Measurements from ENCODE around the gene HDGF. TPM values are rescaled to one million over a fixed set of nuclear protein-coding genes. Genes with fewer than 3 reads are reported as not detected.

Gene HDGF
- total RNA-seq, 2 experiments from 2014 or later = 232 to 235 TPM

DNA sequence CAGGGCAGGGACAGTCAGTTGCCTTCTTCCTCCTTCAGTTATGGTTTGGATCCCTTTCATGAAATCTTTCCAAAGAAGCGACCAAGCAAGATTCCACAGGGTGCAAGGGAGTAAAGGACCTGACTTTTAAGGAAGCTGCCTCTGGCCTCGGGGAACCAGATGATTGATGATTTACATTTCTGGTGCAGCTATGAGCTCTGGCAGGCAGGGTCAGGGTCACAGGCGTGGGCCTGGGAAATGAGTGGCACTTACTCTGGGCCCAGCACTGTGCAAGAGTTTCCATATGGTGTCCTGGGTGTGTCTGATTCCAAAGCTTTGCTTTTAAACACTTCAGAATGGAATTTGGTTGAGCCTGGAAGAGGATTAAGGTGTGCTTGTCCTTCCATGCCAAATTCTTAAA is 38.8 kb downstream of the HDGF start:
- no peak overlapping the region for H3K4me3 Mint-ChIP-seq
- DNase-seq = no peak
- ATAC-seq = no peak
- intact Hi-C loops (cut with micrococcal nuclease) = no loop called here
- ChIA-PET CTCF (interaction anchor here (1.8 to 9.2 kb wide), 4 partner anchors 14 to 177 kb away, joined by 4 to 91 read pairs (median 40); partner anchors contain the start of genes ISG20L2 and METTL25B), POLR2A (interaction anchor here (0.6 to 1.4 kb wide), 5 partner anchors 9 to 93 kb away, joined by 3 to 4 read pairs (median 3); no protein-coding TSS in a partner anchor)
- TF ChIP-seq, protein P1, sequence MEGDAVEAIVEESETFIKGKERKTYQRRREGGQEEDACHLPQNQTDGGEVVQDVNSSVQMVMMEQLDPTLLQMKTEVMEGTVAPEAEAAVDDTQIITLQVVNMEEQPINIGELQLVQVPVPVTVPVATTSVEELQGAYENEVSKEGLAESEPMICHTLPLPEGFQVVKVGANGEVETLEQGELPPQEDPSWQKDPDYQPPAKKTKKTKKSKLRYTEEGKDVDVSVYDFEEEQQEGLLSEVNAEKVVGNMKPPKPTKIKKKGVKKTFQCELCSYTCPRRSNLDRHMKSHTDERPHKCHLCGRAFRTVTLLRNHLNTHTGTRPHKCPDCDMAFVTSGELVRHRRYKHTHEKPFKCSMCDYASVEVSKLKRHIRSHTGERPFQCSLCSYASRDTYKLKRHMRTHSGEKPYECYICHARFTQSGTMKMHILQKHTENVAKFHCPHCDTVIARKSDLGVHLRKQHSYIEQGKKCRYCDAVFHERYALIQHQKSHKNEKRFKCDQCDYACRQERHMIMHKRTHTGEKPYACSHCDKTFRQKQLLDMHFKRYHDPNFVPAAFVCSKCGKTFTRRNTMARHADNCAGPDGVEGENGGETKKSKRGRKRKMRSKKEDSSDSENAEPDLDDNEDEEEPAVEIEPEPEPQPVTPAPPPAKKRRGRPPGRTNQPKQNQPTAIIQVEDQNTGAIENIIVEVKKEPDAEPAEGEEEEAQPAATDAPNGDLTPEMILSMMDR (IDR thresholded peaks at IDR 0.05) = no peak
- no peaks in the 10 kb centered on the region for H3K9me3 Mint-ChIP-seq
- H3K4me1 Mint-ChIP-seq (ENCODE audit: low read depth) = peaks cover 7% of the 10 kb centered on the region
- H3K27ac Mint-ChIP-seq = no peak overlapping the region
- H3K27me3 Mint-ChIP-seq = no peaks in the 10 kb centered on the region
- peaks cover 8% of the 10 kb centered on the region for H3K36me3 Mint-ChIP-seq (ENCODE audit: low read depth)

DNA sequence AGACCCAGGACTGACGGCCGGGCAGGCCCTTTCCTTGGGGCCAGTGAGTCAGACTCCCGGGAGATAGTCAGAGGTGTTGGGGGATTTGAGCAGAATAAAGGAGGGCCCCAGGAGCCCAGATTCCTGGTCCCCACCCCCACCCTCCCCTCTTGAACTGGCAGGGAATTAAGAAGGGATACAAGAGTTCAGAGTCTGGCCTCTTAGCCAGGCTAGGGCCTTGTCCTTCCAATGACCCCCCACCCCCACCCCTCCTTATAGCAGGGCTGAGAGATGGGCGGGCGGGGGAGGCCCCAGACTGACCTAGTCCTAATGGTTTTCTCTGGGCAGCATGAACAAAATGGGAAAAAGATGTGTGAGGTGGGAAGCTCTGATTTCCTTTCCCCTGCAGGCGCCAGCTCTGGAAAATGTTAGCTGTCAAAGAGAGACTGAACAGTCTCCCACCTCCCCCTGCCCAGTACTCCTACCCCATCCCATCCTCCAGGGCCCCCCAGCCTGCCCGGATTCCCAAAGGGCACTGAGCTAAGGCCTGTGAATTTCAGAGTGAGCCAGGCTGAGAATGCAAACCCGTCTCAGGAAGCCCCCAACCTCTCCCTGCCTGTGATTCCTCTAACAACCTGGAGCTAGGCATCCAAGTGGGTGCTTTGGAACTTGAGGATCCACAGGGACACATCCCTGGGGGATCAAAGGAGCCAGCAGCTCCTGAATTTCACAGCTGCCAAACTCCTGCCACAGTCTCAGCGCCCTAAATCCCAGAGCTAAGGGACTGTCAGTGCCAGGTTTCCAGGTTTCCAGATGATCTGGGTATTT is 40.3 kb downstream of the HDGF start:
- CTCF ChIA-PET = interaction anchor here (0.9 to 9.2 kb wide), 7 partner anchors 16 to 179 kb away, joined by 3 to 91 read pairs (median 4); partner anchors contain the start of genes ISG20L2 and METTL25B
- POLR2A ChIA-PET = interaction anchor here (0.7 kb wide), 2 partner anchors 33 to 382 kb away, joined by 3 read pairs; no protein-coding TSS in a partner anchor
- no peaks in the 10 kb centered on the region for H3K27me3 Mint-ChIP-seq

DNA sequence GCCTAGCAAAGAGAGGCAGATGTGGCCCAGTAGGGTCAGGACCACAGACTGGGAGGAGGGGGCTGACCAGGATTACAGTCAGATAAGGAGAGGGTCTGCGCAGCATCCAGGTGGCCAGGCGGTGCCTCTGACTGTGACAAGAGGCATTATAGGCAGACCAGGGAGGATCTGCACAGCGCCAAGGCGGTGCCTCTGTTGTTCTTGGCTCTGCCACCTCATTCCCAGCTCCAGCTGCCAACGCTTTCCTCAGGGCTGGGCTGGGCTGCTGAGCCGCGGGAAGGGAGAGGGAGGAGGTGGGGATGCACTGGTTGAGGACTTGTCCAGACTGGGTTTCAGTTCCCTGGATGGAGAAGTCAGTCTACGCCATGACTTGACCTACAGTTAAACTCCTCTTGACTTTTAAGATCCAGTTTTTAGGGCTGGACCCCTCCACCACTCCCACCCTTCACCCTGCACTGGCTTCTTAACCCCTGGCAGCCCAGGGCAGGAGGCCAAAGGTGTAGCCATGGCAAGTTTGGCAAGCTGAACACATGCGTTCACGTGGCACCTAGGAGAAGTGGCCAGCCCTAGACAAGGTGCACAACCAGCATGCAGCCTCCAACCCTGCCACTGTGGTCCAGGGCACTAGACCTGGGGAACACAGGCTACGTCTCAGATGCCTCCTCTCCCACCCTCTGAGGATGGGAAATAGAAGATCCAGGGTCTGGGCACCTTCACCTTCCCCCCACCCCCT is 41.6 kb downstream of the HDGF start:
- H3K4me3 Mint-ChIP-seq = no peak overlapping the region
- intact Hi-C loops (cut with micrococcal nuclease) = no loop called here
- ATAC-seq = no peak

More for the DNA sequence above, 40.3 kb downstream of the HDGF start:
- intact Hi-C loops (cut with micrococcal nuclease) = no loop called here
- Mint-ChIP-seq H3K4me1 (ENCODE audit: low read depth) (peaks cover 16% of the 10 kb centered on the region), H3K4me3 (no peak overlapping the region), H3K27ac (no peak overlapping the region), H3K9me3 (no peaks in the 10 kb centered on the region), H3K36me3 (ENCODE audit: low read depth) (peaks cover 2% of the 10 kb centered on the region)
- TF ChIP-seq, protein P1 (IDR thresholded peaks at IDR 0.05) = no peak
- DNase-seq = no peak
- ATAC-seq = no peak

DNA sequence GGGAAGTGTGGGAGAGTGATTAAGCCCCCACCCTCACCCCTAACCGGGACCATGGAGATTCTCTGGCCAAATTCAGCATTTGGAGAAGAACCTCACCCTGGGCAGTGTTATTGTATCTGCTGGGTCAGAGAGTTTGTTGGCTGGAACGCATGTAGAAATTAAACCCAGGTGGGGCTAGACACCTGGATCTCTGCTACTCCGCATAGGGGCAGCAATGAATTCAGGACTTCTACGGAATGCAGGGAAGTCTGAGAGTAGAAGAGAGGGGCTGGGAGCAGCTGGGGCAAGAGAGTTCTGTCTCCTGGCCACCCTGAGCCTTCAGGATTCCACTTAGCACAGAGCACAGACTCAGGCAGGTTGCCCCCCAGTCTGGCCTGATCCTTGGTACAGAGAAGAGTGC is 42.4 kb downstream of the HDGF start:
- Mint-ChIP-seq H3K27me3 (peaks cover 10% of the 10 kb centered on the region), H3K9me3 (no peaks in the 10 kb centered on the region), H3K27ac (no peak overlapping the region), H3K36me3 (ENCODE audit: low read depth) (no peaks in the 10 kb centered on the region), H3K4me3 (no peak overlapping the region), H3K4me1 (ENCODE audit: low read depth) (peaks cover 32% of the 10 kb centered on the region)
- intact Hi-C loops (cut with micrococcal nuclease) = no loop called here
- ChIA-PET CTCF (interaction anchor here (0.9 to 13.0 kb wide), 3 partner anchors 17 to 183 kb away, joined by 3 to 271 read pairs (median 108); partner anchors contain the start of genes ISG20L2 and METTL25B), POLR2A (interaction anchor here (1.1 kb wide), 1 partner anchor 13 kb away, joined by 3 read pairs; no protein-coding TSS in a partner anchor)
- DNase-seq (no peak), ATAC-seq (no peak)
- TF ChIP-seq, protein P1 (IDR thresholded peaks at IDR 0.05) = no peak

More for the DNA sequence above, 41.6 kb downstream of the HDGF start:
- DNase-seq = no peak
- Mint-ChIP-seq H3K27ac (no peak overlapping the region), H3K36me3 (ENCODE audit: low read depth) (no peaks in the 10 kb centered on the region), H3K9me3 (no peaks in the 10 kb centered on the region), H3K27me3 (peaks cover 5% of the 10 kb centered on the region), H3K4me1 (ENCODE audit: low read depth) (peaks cover 27% of the 10 kb centered on the region)
- ChIA-PET POLR2A (no interaction called here), CTCF (interaction anchor here (1.1 to 13.0 kb wide), 4 partner anchors 17 to 150 kb away, joined by 3 to 271 read pairs (median 82); partner anchors contain the start of genes ISG20L2 and METTL25B)
- TF ChIP-seq, protein P1 (IDR thresholded peaks at IDR 0.05) = no peak

Measured in activated CD8-positive, alpha-beta T cell treated with anti-CD3 and anti-CD28 coated beads for 36 hours (primary cell).